GM23248 (cell line): ENCODE results near the gene TH.

Experiments
- EZH2 ChIP-seq: fragments of 200-600 bp; sonication (generic); IDR thresholded peaks from 2 replicates; pipeline ENCODE4 v1.6.1; 2018; ENCODE audit warnings: antibody characterized with exemption, mild to moderate bottlenecking; ENCODE audit not compliant: insufficient read depth, poor library complexity, severe bottlenecking
- EZH2phosphoT487 ChIP-seq: fragments of 200-600 bp; sonication (generic); IDR thresholded peaks from 2 replicates; pipeline ENCODE4 v1.6.1; 2018; ENCODE audit warnings: antibody characterized with exemption, moderate library complexity, mild to moderate bottlenecking, low read depth; ENCODE audit not compliant: insufficient read depth

DNA sequence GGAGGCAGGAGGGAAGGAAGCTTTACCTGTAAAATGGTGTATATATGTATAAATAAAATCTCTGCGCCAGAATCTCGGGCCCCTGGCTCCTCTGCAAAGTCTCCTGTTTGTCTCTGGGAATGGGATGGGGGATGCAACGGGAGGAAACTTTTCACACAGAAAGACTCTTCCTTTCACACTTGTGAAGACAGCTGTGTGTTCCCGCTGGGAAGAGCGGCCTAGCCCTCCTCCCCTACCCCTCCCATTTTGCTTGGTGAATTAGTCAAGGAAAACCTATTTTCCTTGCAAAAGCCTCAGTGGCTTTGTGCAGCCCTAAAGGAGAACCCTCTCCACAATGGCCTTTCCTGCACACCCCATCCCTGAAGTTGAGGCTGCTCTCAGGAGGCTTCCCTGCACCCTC, 23.0 kb downstream of the TH start:
- TF ChIP-seq EZH2phosphoT487 (no peak), EZH2 (no peak)
